Kidney (tissue), 14 donors: Measurements from ENCODE around the gene GTF2IRD1. TPM values are rescaled to one million over a fixed set of nuclear protein-coding genes. Genes with fewer than 3 reads are reported as not detected.
"Not testable (repeated sequence)": the region's sequence is repeated elsewhere in the genome, so short reads cannot be mapped to it uniquely, and the experiment has no call there.

Experiments used
- DNase-seq, 5 donors: peaks; one replicate each; pipeline ENCODE4 v3.0.0-alpha.2; 2013 to 2020
- FAIRE-seq: peaks from 2 replicates; lab custom pipeline; 2012; peaks lifted over from hg19 to GRCh38; lab: Jason Lieb, UNC
- H3K27ac ChIP-seq, 2 donors: one replicate each; pipeline ENCODE4 v1.7.0; 2013; ENCODE audit warnings: low read depth in 2 of 2, low read length in 2 of 2, inconsistent platforms in 1 of 2
- H3K27me3 ChIP-seq: one replicate; pipeline ENCODE4 v1.7.1; 2013; ENCODE audit warnings: low read length, inconsistent platforms; ENCODE audit not compliant: control insufficient read depth, insufficient read depth
- H3K36me3 ChIP-seq, 3 donors: one replicate each; pipeline versions ENCODE4 v1.7.0 to v1.7.1; 2013; ENCODE audit warnings: low read length in 3 of 3, control low read depth in 1 of 3, inconsistent platforms in 1 of 3; ENCODE audit not compliant: insufficient read depth in 3 of 3, control insufficient read depth in 2 of 3
- H3K4me1 ChIP-seq, 3 donors: one replicate each; pipeline versions ENCODE4 v1.7.0 to v1.7.1; 2013; ENCODE audit warnings: low read length in 3 of 3, inconsistent platforms in 1 of 3, low read depth in 1 of 3; ENCODE audit not compliant: control insufficient read depth in 2 of 3, insufficient read depth in 2 of 3
- H3K4me3 ChIP-seq, 3 donors: one replicate each; pipeline versions ENCODE4 v1.7.0 to v1.8.1; 2013; ENCODE audit warnings: low read length in 3 of 3, control low read depth in 1 of 3, inconsistent platforms in 1 of 3
- H3K9ac ChIP-seq, 3 donors: one replicate each; pipeline versions ENCODE4 v1.7.0 to v1.7.1; 2013; ENCODE audit warnings: low read length in 3 of 3, control low read depth in 1 of 3, inconsistent platforms in 1 of 3
- H3K9me3 ChIP-seq, 3 donors: one replicate each; pipeline versions ENCODE4 v1.7.0 to v1.7.1; 2013; ENCODE audit warnings: low read length in 3 of 3, control low read depth in 1 of 3, inconsistent platforms in 1 of 3; ENCODE audit not compliant: control insufficient read depth in 2 of 3, insufficient read depth in 1 of 3
- CTCF ChIP-seq: IDR thresholded peaks from 3 replicates; pipeline ENCODE4 v1.5.1; 2012; ENCODE audit warnings: mild to moderate bottlenecking, moderate library complexity, borderline replicate concordance; ENCODE audit not compliant: insufficient read depth; ENCODE audit errors: extremely low read depth
- intact Hi-C: fragments of 100-400 bp; cut with DNase I; formaldehyde crosslinking; loops from one replicate; pipeline ENCODE4 v1.11.1; 2022
- polyA plus RNA-seq: library from polyadenylated mRNA; stranded (reverse); fragments of 350-450 nt; fragmentation: Illumina TruSeq; extraction: RNeasy Lipid Tissue Mini Kit (QIAGEN cat#74804); gene quantifications from one replicate; pipeline ENCODE4 v1.2.3, GENCODE V29; 2014; ENCODE audit warnings: low read depth, low replicate concordance; ENCODE audit not compliant: insufficient read depth
- total RNA-seq: library from RNA; stranded (reverse); fragmentation: NEBNext Ultra II Directional; extraction: Animal tissue kit (Norgen Biotek cat#: 25700); gene quantifications from one replicate; pipeline ENCODE4 v1.2.1, GENCODE V29; 2021
- donor health status: control.
- donor health status: control.
- donor health status: control.
- donor health status: control.
- donor health status: control.
- donor health status: DM: yes; HTN: yes; CAD: no.
- donor health status: Normal renal cell carcinoma (clear cell type).

Gene GTF2IRD1
- total and polyA plus RNA-seq, 2 donors from 2014 or later = 28.2 to 35.8 TPM

- intact Hi-C loops = no loop called here
- H3K27ac ChIP-seq = peak overlapping the region; percentile 34 to 47
- H3K9me3 ChIP-seq = no peaks in the 10 kb centered on the region
- no peak for TF ChIP-seq CTCF
- H3K27me3 ChIP-seq = no peaks in the 10 kb centered on the region
- H3K4me3 ChIP-seq = no peak overlapping the region
- DNase-seq (peak in 3 of 5 donors; percentile 25 to 83 (median 36)), FAIRE-seq (no peak)
- H3K4me1 ChIP-seq = no peaks in the 10 kb centered on the region
- H3K9ac ChIP-seq = no peak overlapping the region
- H3K36me3 ChIP-seq = peaks cover 0 to 16% (median 5%) of the 10 kb centered on the region in 3 donors
Measured at GRCh38 chr7:74525881-74526280, 72.2 kb downstream of the GTF2IRD1 start.

- H3K36me3 ChIP-seq = peaks cover 0 to 9% (median 0%) of the 10 kb centered on the region in 3 donors
- FAIRE-seq = no peak
- no peak overlapping the region for H3K9ac ChIP-seq
Measured at GRCh38 chr7:74526780-74527179, 73.1 kb downstream of the GTF2IRD1 start.

GRCh38 chr7:74527842-74528241 is 74.1 kb downstream of the GTF2IRD1 start:
- no peak for TF ChIP-seq CTCF
- no peak overlapping the region for H3K9ac ChIP-seq
- FAIRE-seq = no peak
- intact Hi-C loops = no loop called here
- no peaks in the 10 kb centered on the region for H3K4me1 ChIP-seq
- no peak overlapping the region for H3K27ac ChIP-seq
- peaks cover 0 to 3% (median 0%) of the 10 kb centered on the region in 3 donors for H3K36me3 ChIP-seq
- no peak for DNase-seq
- no peaks in the 10 kb centered on the region for H3K9me3 ChIP-seq
- H3K4me3 ChIP-seq = no peak overlapping the region
- no peaks in the 10 kb centered on the region for H3K27me3 ChIP-seq

More at GRCh38 chr7:74526780-74527179, 73.1 kb downstream of the GTF2IRD1 start:
- Histone ChIP-seq H3K4me3 (no peak overlapping the region), H3K27ac (no peak overlapping the region), H3K4me1 (no peaks in the 10 kb centered on the region), H3K9me3 (no peaks in the 10 kb centered on the region), H3K27me3 (no peaks in the 10 kb centered on the region)
- no peak for DNase-seq
- intact Hi-C loops = no loop called here
- TF ChIP-seq CTCF = no peak

- H3K27ac ChIP-seq, H3K9me3 ChIP-seq, DNase-seq, FAIRE-seq, intact Hi-C loops, H3K4me1 ChIP-seq, H3K36me3 ChIP-seq, H3K9ac ChIP-seq, H3K27me3 ChIP-seq, H3K4me3 ChIP-seq: not testable (repeated sequence)
Measured at GRCh38 chr7:74528773-74529172, 75.1 kb downstream of the GTF2IRD1 start.
